Measurements from ENCODE around the gene CACNB2.
"Not testable (repeated sequence)": the region's sequence is repeated elsewhere in the genome, so short reads cannot be mapped to it uniquely, and the experiment has no call there.

The CACNB2 gene

GRCh38 chr10:18540195-18540594 lies 400.0 kb downstream of the CACNB2 start:
- no peak for DNase-seq

GRCh38 chr10:18542832-18543231 lies 402.6 kb downstream of the CACNB2 start:
- no peak for DNase-seq

GRCh38 chr10:18545621-18546305 lies 405.5 kb downstream of the CACNB2 start:
- DNase-seq: no peak

- DNase-seq: no peak
These were observed 408.9 kb downstream of the CACNB2 start for GRCh38 chr10:18549105-18549504.

- no peak for DNase-seq
These were observed 411.2 kb downstream of the CACNB2 start for GRCh38 chr10:18551473-18551872.

- no peak for DNase-seq
These were observed 414.3 kb downstream of the CACNB2 start for GRCh38 chr10:18554479-18554878.

GRCh38 chr10:18556522-18557147 lies 416.4 kb downstream of the CACNB2 start:
- DNase-seq: no peak

- DNase-seq: no peak
These were observed 417.7 kb downstream of the CACNB2 start for GRCh38 chr10:18557960-18558359.

GRCh38 chr10:18561861-18562551 lies 421.8 kb downstream of the CACNB2 start:
- DNase-seq: no peak

- DNase-seq: no peak
These were observed 422.9 kb downstream of the CACNB2 start for GRCh38 chr10:18563003-18563726.

- DNase-seq: no peak
These were observed 424.8 kb downstream of the CACNB2 start for GRCh38 chr10:18565006-18565405.

GRCh38 chr10:18566177-18566576 lies 426.0 kb downstream of the CACNB2 start:
- DNase-seq: no peak

- DNase-seq: no peak
These were observed 427.2 kb downstream of the CACNB2 start for GRCh38 chr10:18567343-18567856.

GRCh38 chr10:18570386-18570785 lies 430.2 kb downstream of the CACNB2 start:
- DNase-seq: not testable (repeated sequence)

- DNase-seq: no peak
These were observed 430.9 kb downstream of the CACNB2 start for GRCh38 chr10:18571076-18571475.

- no peak for DNase-seq
These were observed 431.6 kb downstream of the CACNB2 start for GRCh38 chr10:18571780-18572179.

GRCh38 chr10:18572959-18573561 lies 432.8 kb downstream of the CACNB2 start:
- no peak for DNase-seq

GRCh38 chr10:18576586-18576985 lies 436.4 kb downstream of the CACNB2 start:
- no peak for DNase-seq

- DNase-seq: no peak
These were observed 437.8 kb downstream of the CACNB2 start for GRCh38 chr10:18577823-18578685.

GRCh38 chr10:18582803-18583202 lies 442.6 kb downstream of the CACNB2 start:
- no peak for DNase-seq

GRCh38 chr10:18583575-18584270 lies 443.5 kb downstream of the CACNB2 start:
- no peak for DNase-seq

All from NCI-H1048 (cell line).